ENCODE data around the gene ELL2.

Gene ELL2

GRCh38 chr5:95956021-95956899 lies 5.4 kb downstream of the ELL2 start:
- DNase-seq (ENCODE audit: low spot score) = no peak

GRCh38 chr5:95954716-95955115 lies 6.9 kb downstream of the ELL2 start:
- no peak for DNase-seq (ENCODE audit: low spot score)

DNA sequence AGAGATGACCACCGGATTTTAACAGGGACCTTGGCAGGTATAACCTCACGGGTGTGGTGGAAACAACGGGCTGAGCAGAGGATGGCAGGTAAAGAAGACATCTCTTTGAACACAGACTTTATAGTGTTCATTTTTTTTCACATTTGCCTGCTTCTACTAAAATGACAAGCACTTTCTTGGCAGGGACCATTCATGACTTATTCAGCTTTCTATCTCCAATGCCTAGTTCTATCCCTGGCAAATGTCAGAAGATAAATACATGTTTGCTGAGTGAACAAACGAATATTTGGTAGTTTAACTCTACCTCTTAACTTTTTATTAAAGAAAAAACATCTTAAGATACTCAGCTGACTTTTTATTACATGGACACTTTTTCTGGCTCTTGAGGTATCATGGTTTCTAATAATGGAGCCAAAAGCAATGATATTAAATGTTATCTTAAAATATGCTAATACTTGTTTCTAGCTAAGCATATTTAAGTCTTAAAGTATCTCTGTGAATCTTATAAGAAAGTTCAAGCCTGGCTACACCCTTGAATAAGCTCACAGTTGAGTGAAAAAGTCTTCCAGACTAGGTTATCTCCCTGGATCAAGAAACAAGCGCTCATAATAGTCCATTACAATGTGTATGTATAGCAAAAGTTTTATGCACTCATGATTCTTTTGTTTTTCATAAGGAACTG lies 8.5 kb downstream of the ELL2 start:
- DNase-seq (ENCODE audit: low spot score) = no peak

DNA sequence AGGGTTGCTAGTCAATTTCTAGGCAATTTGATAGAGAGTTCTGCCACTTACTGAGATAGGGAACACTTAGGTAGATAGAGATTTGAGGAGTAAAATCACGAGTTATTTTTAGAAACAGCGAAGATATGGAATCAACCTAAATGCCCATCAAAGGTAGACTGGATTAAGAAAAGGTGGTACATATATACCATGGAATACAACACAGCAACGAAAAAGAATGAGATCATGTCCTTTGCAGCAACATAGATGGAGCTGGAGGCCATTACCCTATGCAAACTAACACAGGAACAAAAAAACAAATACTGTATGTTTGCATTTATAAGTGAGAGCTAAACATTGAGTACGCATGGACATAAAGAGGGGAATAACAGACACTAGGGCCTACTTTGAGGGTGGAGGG lies 9.7 kb downstream of the ELL2 start:
- no peak for DNase-seq (ENCODE audit: low spot score)

GRCh38 chr5:95949810-95950209 lies 11.8 kb downstream of the ELL2 start:
- no peak for DNase-seq (ENCODE audit: low spot score)

GRCh38 chr5:95948631-95949030 lies 13.0 kb downstream of the ELL2 start:
- no peak for DNase-seq (ENCODE audit: low spot score)

- DNase-seq (ENCODE audit: low spot score) = no peak
Observed at GRCh38 chr5:95946451-95946850, 15.2 kb downstream of the ELL2 start.

- no peak for DNase-seq (ENCODE audit: low spot score)
Observed at GRCh38 chr5:95942968-95943367, 18.7 kb downstream of the ELL2 start.

DNA sequence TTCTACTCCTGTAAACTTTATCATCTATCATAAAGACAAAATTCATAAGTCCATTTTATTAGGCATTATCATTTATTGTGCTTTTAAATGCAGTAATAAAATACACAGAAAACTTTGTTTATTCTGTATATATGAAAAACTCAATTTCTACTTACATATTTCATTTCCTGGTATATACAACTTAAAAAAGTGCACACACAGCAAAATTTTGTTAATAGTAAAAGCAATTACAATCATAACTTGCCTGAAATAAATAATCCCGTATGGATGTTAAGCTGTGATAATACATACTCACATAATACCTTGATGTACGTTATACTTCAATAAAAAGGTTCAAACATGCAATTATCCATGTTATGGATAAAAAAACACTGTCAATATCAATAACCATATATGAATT lies 19.2 kb downstream of the ELL2 start:
- no peak for DNase-seq (ENCODE audit: low spot score)

- no peak for DNase-seq (ENCODE audit: low spot score)
Observed at GRCh38 chr5:95941756-95942155, 19.9 kb downstream of the ELL2 start.

DNA sequence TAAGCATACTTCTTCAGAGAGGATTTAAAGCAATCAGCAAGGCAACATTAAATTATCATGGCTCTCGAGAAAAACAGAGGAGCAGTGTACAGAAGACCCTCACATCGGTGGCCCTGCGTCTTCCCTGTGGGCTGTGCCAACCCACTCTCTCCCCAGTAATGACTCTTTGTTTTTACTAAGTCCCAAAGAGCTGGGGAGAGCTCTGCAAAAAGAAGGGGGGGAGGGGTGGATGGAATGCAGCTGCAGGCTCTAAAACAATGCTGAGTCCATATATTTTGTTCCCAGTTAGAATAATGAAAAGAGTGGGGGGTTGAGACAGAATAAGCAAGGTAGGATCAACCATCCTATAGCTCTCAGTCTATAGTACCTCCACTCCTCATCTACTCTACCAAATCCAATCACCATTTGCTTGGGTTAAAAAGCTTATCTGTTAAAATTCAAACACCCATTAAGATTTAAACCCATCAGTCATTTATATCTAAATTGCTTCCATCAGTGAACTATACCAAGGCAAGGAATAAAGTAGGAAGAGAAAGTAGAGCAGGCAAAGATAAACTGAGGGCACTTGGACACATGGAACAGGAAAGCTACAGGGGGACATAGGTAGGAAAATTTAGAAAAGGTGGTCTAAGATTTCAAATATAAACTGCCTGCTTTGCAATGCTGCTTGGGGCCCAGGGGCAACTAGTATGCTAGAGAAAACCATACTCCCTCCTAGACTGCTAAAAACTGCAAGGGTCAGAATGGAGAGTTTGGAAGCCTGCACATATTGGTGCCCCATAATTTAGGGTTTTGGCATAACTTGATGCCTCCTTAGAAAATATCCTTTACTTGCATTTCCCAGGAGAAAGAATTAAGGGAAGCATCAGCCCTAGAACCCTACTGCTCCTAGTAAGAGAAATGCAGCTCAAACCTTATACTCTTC lies 20.6 kb downstream of the ELL2 start:
- no peak for DNase-seq (ENCODE audit: low spot score)

- DNase-seq (ENCODE audit: low spot score) = no peak
Observed at GRCh38 chr5:95939465-95939864, 22.2 kb downstream of the ELL2 start.

DNA sequence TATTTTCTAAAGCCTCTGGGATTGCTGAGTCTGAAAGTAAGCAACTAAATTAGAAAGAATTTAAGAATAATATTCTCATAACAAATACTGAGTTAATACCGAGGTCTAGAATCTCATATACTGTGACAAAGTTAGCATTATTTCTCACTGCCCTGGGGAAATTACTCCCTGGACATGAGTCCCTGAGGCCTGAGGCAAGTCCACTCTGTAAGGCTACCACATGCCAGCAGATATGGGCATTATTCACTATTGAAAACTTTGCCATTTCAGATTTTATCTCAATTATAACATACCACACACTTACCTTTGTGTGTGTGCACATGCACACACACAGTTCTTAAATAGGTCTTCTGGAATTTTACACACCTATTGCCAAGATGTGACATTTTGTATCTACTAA lies 22.9 kb downstream of the ELL2 start:
- DNase-seq (ENCODE audit: low spot score) = no peak

GRCh38 chr5:95938347-95938746 lies 23.3 kb downstream of the ELL2 start:
- no peak for DNase-seq (ENCODE audit: low spot score)

GRCh38 chr5:95937607-95938152 lies 24.0 kb downstream of the ELL2 start:
- no peak for DNase-seq (ENCODE audit: low spot score)

- DNase-seq (ENCODE audit: low spot score) = no peak
Observed at GRCh38 chr5:95936812-95937397, 24.7 kb downstream of the ELL2 start.

DNA sequence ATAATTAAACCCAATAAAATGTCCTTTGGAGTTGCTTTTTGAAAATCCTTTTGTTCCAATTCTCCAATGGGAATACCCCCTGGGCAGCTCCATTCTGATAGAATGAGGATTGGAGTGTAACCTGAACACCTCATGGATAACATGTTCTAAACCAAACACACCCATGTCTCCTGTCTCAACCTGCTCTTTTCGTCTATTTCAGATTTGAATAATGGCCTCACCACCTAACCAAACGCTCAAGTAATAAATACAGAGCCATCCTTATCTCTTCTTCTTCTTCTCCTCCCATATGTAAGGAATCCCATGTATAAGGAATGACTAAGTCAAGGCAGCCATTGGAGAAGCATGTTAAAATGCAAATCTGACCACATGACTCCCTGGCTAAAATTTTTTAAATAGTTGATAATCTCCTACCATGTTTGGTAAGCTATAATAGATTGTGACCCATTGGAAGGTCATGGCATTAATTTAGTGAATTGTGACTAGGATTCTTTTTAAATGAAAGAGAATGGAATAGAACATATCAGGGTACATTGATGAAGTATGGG lies 26.0 kb downstream of the ELL2 start:
- DNase-seq (ENCODE audit: low spot score) = no peak

DNA sequence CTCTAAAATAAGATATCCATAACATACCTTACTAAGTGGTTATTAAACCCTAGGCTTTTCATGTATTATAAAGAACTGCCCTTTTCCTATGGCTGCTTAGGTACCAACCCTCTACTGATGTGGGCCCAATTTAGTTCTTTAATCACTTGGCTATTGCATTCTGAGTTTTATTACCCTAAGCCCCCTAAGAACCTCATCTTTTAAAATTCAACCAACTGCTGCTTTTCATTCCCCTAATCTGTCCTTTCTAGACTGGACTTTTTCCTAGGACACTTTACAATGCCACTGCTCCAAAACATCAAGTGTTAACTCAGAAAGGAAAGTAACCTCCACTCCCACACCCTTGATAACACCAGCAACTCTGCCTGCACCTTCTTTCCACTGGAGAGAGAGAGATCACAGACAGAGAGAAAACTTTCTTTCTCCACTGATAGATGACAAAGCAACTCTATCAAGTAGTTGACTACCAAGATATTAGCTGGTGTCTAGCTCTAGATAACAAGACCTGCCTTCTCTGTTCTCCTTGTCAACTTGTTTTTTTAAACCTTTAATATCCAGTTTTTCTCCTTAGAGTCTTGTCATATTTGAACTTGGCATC lies 27.3 kb downstream of the ELL2 start:
- DNase-seq (ENCODE audit: low spot score) = no peak

DNA sequence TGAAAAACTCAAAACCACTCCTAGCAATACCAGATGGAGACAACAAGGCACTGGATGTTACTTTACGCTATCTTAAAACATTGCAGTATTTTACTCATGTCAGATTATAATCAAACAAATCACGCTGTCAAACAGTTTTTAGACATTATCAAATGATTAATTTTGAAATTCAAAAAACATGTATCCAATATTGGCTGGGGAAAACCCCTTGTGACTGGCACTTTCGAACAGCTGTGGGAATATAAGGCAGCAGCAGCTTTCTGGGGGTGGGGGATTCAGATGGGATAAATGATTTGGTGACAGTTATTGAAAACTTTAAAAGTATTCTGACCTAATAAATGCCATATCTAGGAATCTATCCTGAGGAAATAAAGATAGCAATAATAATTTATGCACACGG lies 28.7 kb downstream of the ELL2 start:
- DNase-seq (ENCODE audit: low spot score) = no peak

DNA sequence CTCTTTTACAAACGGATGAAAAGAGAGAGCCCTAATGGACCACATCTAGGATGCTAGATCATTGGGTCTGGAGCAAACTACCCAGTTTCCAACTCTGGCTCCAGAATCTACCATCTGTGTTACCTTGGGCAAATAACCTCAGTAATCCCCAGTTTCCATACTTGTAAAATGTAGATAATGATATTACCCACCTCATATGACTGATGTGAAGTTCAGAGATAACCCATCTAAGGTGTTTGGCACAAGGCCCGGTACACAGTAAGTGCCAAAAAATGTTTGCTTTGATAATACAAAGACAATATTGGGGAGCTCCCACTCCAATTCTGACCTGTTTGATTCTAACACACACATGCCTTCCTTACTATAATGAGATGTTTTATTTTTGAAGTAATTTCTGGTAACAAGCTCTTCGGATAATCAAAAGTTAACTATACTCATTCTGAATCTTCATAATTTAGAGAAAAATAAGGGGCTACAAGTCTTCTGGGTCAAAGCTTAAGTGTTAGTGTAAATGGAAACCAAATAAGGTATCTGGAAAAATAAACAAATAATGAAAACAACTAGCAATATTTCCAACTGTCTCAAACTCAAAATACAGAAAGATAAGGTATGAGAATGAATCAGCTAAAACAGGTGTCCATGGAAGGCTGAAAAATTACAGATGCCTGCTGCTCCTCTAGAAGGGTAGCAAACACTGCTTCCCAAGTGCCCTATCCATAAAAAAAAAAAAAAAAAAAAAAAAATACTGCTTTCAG lies 30.4 kb downstream of the ELL2 start:
- DNase-seq (ENCODE audit: low spot score) = no peak

All from HuH-7 (cell line).